Measurements from ENCODE around the gene ANKH. TPM values are rescaled to one million over a fixed set of nuclear protein-coding genes. Genes with fewer than 3 reads are reported as not detected.

The ANKH gene
- total and polyA plus RNA-seq, 10 of the 15 experiments (the other 5 are each of a cell fraction or from before 2014, with no cell fraction given): 2.1 to 43.9 (median 14.4) TPM

DNA sequence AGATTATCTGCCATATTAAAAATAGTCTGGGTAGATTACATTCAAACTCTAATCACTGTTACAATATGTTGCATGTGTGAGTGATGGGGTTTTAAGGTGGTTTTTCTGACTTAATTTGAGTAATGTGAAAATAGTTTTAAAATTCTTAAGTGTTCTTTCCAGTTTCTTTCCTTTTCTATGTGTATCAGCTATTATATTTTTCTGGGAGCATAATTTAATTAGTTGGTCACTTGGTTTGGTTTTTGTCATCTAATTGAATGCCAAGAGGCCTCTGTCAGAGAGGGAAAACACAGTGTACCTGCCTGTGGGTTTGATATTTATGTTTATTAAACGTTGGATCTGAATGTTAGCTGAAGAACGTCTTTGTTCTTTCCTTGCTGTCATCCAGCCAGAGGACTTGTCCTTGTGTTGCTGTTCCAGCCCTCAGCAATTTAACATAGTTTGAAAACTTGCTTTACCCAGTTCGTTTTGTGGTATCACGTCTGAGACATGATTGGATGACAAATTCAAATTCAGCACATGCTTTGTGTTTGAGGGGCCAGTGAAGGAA lies 187.6 kb downstream of the ANKH start:
- POLR2A ChIA-PET: interaction anchor here (0.9 to 2.3 kb wide), 3 partner anchors 9 to 17 kb away, joined by 3 to 7 read pairs (median 3); no protein-coding TSS in a partner anchor

More for the DNA sequence above, 187.6 kb downstream of the ANKH start:
- ATAC-seq (no peak), FAIRE-seq (no peak), DNase-seq (ENCODE audit: low read depth, low spot score) (no peak)
- RAD21 ChIA-PET (ENCODE audit: unreplicated experiment): interaction anchor here (1.1 to 4.5 kb wide), 4 partner anchors 16 to 329 kb away, joined by 3 to 33 read pairs (median 4); no protein-coding TSS in a partner anchor
- H4K20me1 ChIP-seq (ENCODE audit: control insufficient read depth, insufficient read depth): no peaks in the 10 kb centered on the region; the same call in 1 of the 2 replicates
- no peaks in the 10 kb centered on the region for H3K9me3 ChIP-seq (replicated peaks; ENCODE audit: control insufficient read depth, insufficient read depth, low read length)
- no peak overlapping the region for H2AFZ ChIP-seq (ENCODE audit: control insufficient read depth, low read depth, low read length)
- H3K27me3 ChIP-seq (replicated peaks in 1 of 2; ENCODE audit: control insufficient read depth in 2 of 2, insufficient read depth in 2 of 2, low read length in 1 of 2): no peaks in the 10 kb centered on the region
- peaks cover 23 to 60% of the 10 kb centered on the region in 2 experiments for H3K36me3 ChIP-seq (ENCODE audit: control insufficient read depth in 2 of 2, insufficient read depth in 2 of 2, low read length in 1 of 2)
- no peak overlapping the region for H3K4me2 ChIP-seq (ENCODE audit: control insufficient read depth, insufficient read depth)
- intact Hi-C loops (cut with micrococcal nuclease; ENCODE audit: unreplicated experiment) (loop anchor here (2.0 kb wide), 1 partner anchor 319 kb away; no protein-coding TSS in a partner anchor), in situ Hi-C loops (cut with MboI) (no loop called here)
- TF ChIP-seq NR2C1 (IDR thresholded peaks at IDR 0.05) (no peak), KAT2A (conservative IDR thresholded peaks at IDR 0.05; ENCODE audit: control insufficient read depth, low read depth, low read length) (no peak), ZNF274 (IDR thresholded peaks at IDR 0.05; ENCODE audit: insufficient read depth, insufficient read length) (no peak), GATAD2B (conservative IDR thresholded peaks at IDR 0.05; ENCODE audit: low read depth) (no peak), RCOR1 (conservative IDR thresholded peaks at IDR 0.05; ENCODE audit: low read depth, low read length) (no peak), RAD51 (IDR thresholded peaks at IDR 0.05) (no peak), SREBF1 (IDR thresholded peaks at IDR 0.05; ENCODE audit: low read length) (no peak), RUNX3 (IDR thresholded peaks at IDR 0.05; ENCODE audit: low read length) (no peak), SPI1 (IDR thresholded peaks at IDR 0.05; ENCODE audit: borderline replicate concordance, insufficient read depth, low read depth, low read length) (no peak), SMC3 (IDR thresholded peaks at IDR 0.05; ENCODE audit: borderline replicate concordance, low read length) (no peak)
- TF ChIP-seq, protein P1, sequence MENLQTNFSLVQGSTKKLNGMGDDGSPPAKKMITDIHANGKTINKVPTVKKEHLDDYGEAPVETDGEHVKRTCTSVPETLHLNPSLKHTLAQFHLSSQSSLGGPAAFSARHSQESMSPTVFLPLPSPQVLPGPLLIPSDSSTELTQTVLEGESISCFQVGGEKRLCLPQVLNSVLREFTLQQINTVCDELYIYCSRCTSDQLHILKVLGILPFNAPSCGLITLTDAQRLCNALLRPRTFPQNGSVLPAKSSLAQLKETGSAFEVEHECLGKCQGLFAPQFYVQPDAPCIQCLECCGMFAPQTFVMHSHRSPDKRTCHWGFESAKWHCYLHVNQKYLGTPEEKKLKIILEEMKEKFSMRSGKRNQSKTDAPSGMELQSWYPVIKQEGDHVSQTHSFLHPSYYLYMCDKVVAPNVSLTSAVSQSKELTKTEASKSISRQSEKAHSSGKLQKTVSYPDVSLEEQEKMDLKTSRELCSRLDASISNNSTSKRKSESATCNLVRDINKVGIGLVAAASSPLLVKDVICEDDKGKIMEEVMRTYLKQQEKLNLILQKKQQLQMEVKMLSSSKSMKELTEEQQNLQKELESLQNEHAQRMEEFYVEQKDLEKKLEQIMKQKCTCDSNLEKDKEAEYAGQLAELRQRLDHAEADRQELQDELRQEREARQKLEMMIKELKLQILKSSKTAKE (IDR thresholded peaks at IDR 0.05; ENCODE audit: low read depth, poor library complexity, severe bottlenecking): no peak
- TF ChIP-seq, protein P2, sequence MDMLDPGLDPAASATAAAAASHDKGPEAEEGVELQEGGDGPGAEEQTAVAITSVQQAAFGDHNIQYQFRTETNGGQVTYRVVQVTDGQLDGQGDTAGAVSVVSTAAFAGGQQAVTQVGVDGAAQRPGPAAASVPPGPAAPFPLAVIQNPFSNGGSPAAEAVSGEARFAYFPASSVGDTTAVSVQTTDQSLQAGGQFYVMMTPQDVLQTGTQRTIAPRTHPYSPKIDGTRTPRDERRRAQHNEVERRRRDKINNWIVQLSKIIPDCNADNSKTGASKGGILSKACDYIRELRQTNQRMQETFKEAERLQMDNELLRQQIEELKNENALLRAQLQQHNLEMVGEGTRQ (IDR thresholded peaks at IDR 0.05; ENCODE audit: borderline replicate concordance, low read depth, low read length): no peak
- TF ChIP-seq, protein P3, sequence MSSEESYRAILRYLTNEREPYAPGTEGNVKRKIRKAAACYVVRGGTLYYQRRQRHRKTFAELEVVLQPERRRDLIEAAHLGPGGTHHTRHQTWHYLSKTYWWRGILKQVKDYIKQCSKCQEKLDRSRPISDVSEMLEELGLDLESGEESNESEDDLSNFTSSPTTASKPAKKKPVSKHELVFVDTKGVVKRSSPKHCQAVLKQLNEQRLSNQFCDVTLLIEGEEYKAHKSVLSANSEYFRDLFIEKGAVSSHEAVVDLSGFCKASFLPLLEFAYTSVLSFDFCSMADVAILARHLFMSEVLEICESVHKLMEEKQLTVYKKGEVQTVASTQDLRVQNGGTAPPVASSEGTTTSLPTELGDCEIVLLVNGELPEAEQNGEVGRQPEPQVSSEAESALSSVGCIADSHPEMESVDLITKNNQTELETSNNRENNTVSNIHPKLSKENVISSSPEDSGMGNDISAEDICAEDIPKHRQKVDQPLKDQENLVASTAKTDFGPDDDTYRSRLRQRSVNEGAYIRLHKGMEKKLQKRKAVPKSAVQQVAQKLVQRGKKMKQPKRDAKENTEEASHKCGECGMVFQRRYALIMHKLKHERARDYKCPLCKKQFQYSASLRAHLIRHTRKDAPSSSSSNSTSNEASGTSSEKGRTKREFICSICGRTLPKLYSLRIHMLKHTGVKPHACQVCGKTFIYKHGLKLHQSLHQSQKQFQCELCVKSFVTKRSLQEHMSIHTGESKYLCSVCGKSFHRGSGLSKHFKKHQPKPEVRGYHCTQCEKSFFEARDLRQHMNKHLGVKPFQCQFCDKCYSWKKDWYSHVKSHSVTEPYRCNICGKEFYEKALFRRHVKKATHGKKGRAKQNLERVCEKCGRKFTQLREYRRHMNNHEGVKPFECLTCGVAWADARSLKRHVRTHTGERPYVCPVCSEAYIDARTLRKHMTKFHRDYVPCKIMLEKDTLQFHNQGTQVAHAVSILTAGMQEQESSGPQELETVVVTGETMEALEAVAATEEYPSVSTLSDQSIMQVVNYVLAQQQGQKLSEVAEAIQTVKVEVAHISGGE (CRISPR knock-in tag; IDR thresholded peaks at IDR 0.05): no peak
- no peak overlapping the region for H3K27ac ChIP-seq (ENCODE audit: control insufficient read depth, insufficient read depth)
- BruUV-seq (replicated peaks): no TSS peak
- SMC1A ChIA-PET (ENCODE audit: uncharacterized antibody, unreplicated experiment): interaction anchor here (0.8 to 4.4 kb wide), 13 partner anchors 8 to 475 kb away, joined by 3 to 27 read pairs (median 4); no protein-coding TSS in a partner anchor
- CTCF ChIA-PET: interaction anchor here (0.8 to 4.1 kb wide), 9 partner anchors 9 to 319 kb away, joined by 3 to 28 read pairs (median 7); no protein-coding TSS in a partner anchor
- H3K4me3 ChIP-seq: no peak overlapping the region
- H3K4me1 ChIP-seq (ENCODE audit: control insufficient read depth, insufficient read depth, low read length): peaks cover 16% of the 10 kb centered on the region
- WGBS (ENCODE audit: insufficient coverage, insufficient replicate concordance, low lambda C conversion rate, missing lambda C conversion rate): 63% methylated on average over 4 of the region's 4 CpGs
- no peak overlapping the region for H3K9ac ChIP-seq (ENCODE audit: control insufficient read depth, insufficient read depth, low read length)
- peaks cover 18% of the 10 kb centered on the region for H3K79me2 ChIP-seq (ENCODE audit: control insufficient read depth, insufficient read depth, low read length)

Measured in GM12878 (cell line).